Vagina (tissue), 2 donors: ENCODE results near the gene STARD3.

Experiments used
- CTCF ChIP-seq, 3 experiments: fragments of 450-650 bp in 2 of 3; fragments of 200-600 bp in 1 of 3; sonication (generic) in 1 of 3; IDR thresholded peaks; one replicate each; pipeline ENCODE4 v1.5.1; 2017 to 2019; ENCODE audit warnings: antibody characterized with exemption in 3 of 3, mild to moderate bottlenecking in 2 of 3, moderate library complexity in 2 of 3
- POLR2A ChIP-seq, 2 donors: fragments of 450-650 bp; IDR thresholded peaks; one replicate each; pipeline ENCODE4 v1.6.1; 2017; ENCODE audit warnings: antibody characterized with exemption in 2 of 2, mild to moderate bottlenecking in 2 of 2, moderate library complexity in 2 of 2

- TF ChIP-seq CTCF (IDR thresholded peaks at IDR 0.05) (no peak), POLR2A (IDR thresholded peaks at IDR 0.05) (no peak)
Measured at GRCh38 chr17:39641097-39641496, 4.2 kb downstream of the STARD3 start.
